IgD-negative memory B cell (primary cell): ENCODE measurements around the gene EPB41L5. TPM values are rescaled to one million over a fixed set of nuclear protein-coding genes. Genes with fewer than 3 reads are reported as not detected.
"Not testable (repeated sequence)": the region's sequence is repeated elsewhere in the genome, so short reads cannot be mapped to it uniquely, and the experiment has no call there.

Source experiments
- H3K27ac Mint-ChIP-seq, 3 donors: one replicate each; pipeline ENCODE4 v1.8.0; 2020 to 2022; ENCODE audit warnings: mild to moderate bottlenecking in 3 of 3, mixed read lengths in 3 of 3, moderate library complexity in 1 of 3
- H3K27me3 Mint-ChIP-seq: one replicate; pipeline ENCODE4 v1.8.0; 2021; ENCODE audit warnings: mixed read lengths
- H3K36me3 Mint-ChIP-seq: one replicate; pipeline ENCODE4 v1.8.0; 2020; ENCODE audit warnings: mild to moderate bottlenecking, mixed read lengths
- H3K4me1 Mint-ChIP-seq, 3 donors: one replicate each; pipeline ENCODE4 v1.8.0; 2020 to 2022; ENCODE audit warnings: mixed read lengths in 3 of 3, mild to moderate bottlenecking in 1 of 3
- H3K4me3 Mint-ChIP-seq, 4 donors: one replicate each; pipeline ENCODE4 v1.8.0; 2020 to 2022; ENCODE audit warnings: mild to moderate bottlenecking in 4 of 4, mixed read lengths in 4 of 4, moderate library complexity in 3 of 4
- H3K9me3 Mint-ChIP-seq, 3 donors: one replicate each; pipeline ENCODE4 v1.8.0; 2020 to 2021; ENCODE audit warnings: mixed read lengths in 3 of 3, mild to moderate bottlenecking in 1 of 3
- polyA plus RNA-seq: library from polyadenylated mRNA; unstranded; fragments of 300-500 nt; fragmentation: Illumina TruSeq; gene quantifications from one replicate; pipeline ENCODE4 v1.2.3, GENCODE V29; 2021

EPB41L5 gene
- polyA plus RNA-seq, 1 donor from 2014 or later: 3.9 TPM

DNA sequence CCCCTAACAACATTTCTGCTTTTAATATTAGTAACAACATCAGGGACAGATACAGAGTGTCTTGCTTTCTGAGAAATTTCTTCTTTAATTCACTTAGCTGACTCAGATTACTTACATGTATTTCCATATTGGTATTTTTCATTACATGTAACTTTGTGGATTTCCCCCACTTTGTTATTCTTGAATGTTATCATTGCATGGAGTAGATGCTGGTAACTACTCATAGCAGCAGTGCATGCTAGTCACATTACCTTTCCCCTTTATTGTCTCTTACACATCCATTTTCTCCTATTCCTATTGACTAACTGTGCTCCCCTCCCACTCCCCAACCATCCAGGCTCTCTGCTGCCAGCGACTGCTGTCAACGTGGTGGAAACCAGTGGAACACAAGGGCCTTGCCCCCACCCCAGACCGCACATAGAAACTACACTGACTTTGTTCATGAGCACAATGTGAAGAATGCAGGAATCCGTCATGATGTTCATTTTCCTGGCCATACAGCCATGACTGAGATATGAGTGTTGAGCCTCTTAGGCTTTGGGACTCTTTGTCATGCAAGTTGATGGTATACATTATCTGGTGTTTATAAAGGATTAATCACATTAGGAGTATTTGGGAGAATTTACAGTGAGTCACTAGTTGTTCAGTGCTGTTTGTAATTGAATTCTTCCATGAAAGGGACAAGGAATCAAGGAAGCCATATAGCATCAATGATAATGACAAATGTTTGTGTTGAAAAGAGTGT is 91.0 kb downstream of the EPB41L5 start:
- H3K36me3 Mint-ChIP-seq: peaks cover 10% of the 10 kb centered on the region
- no peaks in the 10 kb centered on the region for H3K27me3 Mint-ChIP-seq
- H3K4me1 Mint-ChIP-seq: peaks cover 1 to 4% (median 3%) of the 10 kb centered on the region in 3 donors
- H3K27ac Mint-ChIP-seq: no peak overlapping the region
- no peaks in the 10 kb centered on the region for H3K9me3 Mint-ChIP-seq
- no peak overlapping the region for H3K4me3 Mint-ChIP-seq

DNA sequence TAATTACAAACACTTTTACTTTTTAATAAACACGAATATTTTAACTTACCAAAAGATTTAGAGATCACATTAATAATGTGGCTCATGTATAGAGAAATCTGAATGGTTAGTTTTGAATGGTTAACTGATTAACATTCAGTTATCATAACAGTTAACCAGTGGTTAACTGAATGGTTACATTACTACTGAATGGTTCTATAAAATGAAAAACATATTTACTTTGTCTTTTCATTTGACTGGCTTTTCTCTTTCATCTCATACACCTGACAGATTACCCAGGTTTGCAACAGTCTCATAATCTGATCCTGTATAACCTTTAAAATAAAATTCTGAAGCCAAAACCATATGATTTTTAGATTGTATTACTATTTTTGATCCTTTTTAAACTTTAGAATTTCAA is 91.9 kb downstream of the EPB41L5 start:
- Mint-ChIP-seq H3K36me3 (peaks cover 10% of the 10 kb centered on the region), H3K4me1 (peaks cover 10 to 13% (median 10%) of the 10 kb centered on the region in 3 donors), H3K4me3 (no peak overlapping the region), H3K27me3 (no peaks in the 10 kb centered on the region), H3K27ac (no peak overlapping the region), H3K9me3 (peaks cover 0 to 3% (median 0%) of the 10 kb centered on the region in 3 donors)

DNA sequence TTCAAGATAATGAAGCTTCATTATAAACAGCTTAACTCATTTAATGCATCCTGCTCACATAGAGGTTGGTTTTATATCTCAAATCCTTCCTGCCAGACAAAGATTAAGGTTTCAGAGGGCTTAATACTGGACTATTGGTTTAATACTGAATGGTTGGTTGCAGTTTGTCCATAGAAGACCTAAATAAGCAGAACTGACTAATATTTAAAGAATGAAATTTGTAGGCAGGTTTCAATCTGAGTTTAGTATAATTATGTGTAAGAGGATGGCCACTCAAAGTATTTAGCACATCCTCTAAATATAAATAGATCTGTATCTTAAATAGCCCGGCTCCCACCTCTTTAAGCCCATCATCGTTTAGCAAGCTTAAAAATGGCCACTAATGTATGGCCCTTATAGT is 92.5 kb downstream of the EPB41L5 start:
- H3K4me3 Mint-ChIP-seq: no peak overlapping the region
- H3K4me1 Mint-ChIP-seq: peaks cover 15 to 17% (median 16%) of the 10 kb centered on the region in 3 donors
- no peaks in the 10 kb centered on the region for H3K27me3 Mint-ChIP-seq
- peaks cover 10% of the 10 kb centered on the region for H3K36me3 Mint-ChIP-seq
- H3K27ac Mint-ChIP-seq: no peak overlapping the region
- H3K9me3 Mint-ChIP-seq: peaks cover 0 to 3% (median 0%) of the 10 kb centered on the region in 3 donors

DNA sequence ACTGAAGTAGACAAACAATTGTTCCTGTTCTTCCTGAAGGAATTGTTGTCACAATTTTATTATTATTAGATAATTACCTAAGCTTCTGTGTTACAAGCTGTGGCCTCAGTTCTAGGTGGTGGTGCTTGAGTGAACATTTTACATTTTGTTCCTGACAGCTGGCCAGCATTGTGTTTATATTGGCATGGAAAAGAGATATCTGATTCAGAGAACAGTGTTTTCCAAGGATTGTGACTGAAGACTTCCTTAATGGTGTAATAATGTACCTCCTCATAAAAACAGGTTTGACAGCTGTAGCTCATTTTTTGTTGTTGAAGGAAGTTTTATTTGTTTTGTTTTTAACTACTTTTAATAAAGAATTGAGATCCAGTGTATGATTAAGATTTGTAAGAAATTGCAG is 95.2 kb downstream of the EPB41L5 start:
- no peaks in the 10 kb centered on the region for H3K27me3 Mint-ChIP-seq
- H3K4me3 Mint-ChIP-seq: no peak overlapping the region
- H3K27ac Mint-ChIP-seq: no peak overlapping the region
- H3K4me1 Mint-ChIP-seq: peaks cover 15 to 17% (median 16%) of the 10 kb centered on the region in 3 donors
- H3K36me3 Mint-ChIP-seq: peaks cover 10% of the 10 kb centered on the region
- peaks cover 0 to 3% (median 0%) of the 10 kb centered on the region in 3 donors for H3K9me3 Mint-ChIP-seq

DNA sequence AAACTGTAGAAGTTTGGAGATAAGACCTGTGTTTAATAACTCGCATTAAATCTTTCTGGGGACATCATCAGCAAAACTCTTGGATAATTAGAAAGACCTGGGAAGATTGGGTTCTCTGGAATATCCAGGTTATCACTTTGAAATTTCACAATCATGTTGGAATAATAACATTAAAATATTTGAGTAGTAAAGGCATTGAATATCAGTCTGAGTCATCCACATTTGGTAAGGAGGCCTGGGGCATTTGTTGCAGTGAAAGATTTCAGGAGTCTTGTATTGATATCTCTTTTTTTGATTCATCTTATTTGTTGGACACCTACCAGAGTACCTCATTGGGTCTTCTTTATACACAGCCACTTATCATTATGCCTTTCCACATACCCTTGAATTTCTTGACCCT is 95.9 kb downstream of the EPB41L5 start:
- Mint-ChIP-seq H3K27me3 (no peaks in the 10 kb centered on the region), H3K4me3 (peak overlapping the region in 2 of 4 donors; percentile 83 to 86), H3K36me3 (peaks cover 10% of the 10 kb centered on the region), H3K4me1 (peaks cover 15 to 17% (median 16%) of the 10 kb centered on the region in 3 donors), H3K27ac (no peak overlapping the region), H3K9me3 (peaks cover 0 to 3% (median 0%) of the 10 kb centered on the region in 3 donors)

DNA sequence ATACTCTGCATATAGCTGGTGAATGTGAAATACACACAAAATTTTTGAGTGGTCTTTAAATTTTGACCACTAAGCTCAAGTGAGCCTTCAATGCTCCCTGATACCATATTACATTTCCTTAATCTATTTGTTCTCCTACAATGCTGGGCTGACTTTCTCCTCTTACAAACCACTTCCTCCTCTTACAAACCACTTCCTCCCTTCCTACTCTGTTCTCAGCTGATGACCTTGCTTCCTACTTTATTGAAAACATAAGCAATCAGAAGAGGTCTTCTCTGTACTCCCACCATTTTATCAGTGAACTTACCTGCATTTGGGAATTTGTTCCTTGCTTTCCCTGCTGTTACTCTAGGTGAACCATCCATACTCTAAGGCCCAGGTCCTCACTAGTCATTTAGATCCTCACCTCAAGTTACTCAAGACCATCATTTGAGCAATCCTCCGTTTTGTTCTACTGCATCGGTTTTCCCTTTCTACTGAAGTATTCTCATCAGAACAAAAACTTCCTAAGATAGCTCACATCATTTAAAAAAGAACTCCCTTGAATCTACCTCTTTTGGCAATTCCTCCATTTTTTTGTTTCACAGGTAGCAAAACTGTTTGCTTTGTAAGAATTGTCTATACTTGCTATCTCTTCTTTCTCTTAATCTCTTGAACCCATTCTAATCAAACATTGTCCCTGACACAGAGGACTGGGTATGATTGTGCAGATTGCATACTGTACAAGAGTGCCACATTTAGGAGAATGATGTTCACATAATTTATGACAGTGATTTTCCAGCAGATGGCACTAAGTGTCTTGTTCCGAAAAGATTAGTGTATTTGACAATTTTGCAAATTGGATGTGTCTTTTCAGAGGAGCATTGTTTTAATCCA is 96.5 kb downstream of the EPB41L5 start:
- Mint-ChIP-seq H3K4me1 (peaks cover 15 to 17% (median 16%) of the 10 kb centered on the region in 3 donors), H3K27me3 (no peaks in the 10 kb centered on the region), H3K4me3 (peak overlapping the region in 3 of 4 donors; percentile 18 to 86 (median 83)), H3K9me3 (peaks cover 0 to 3% (median 0%) of the 10 kb centered on the region in 3 donors), H3K36me3 (peaks cover 4% of the 10 kb centered on the region), H3K27ac (peak overlapping the region in 1 of 3 donors; percentile 42)

DNA sequence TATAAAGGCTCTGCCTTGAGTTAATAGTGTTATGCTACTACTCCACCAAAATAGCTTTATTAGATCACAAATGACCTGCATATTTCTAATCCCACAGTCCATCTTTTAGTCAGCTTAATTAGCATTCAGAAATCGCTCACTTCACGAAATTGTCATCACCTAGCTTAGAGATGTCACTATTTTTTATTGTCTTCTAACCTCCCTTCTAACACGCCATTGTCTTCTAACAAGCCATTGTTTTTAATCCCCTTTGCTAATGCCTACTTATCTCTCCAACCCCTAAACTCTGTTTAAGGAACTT is 97.1 kb downstream of the EPB41L5 start:
- no peak overlapping the region for H3K27ac Mint-ChIP-seq
- H3K27me3 Mint-ChIP-seq: no peaks in the 10 kb centered on the region

DNA sequence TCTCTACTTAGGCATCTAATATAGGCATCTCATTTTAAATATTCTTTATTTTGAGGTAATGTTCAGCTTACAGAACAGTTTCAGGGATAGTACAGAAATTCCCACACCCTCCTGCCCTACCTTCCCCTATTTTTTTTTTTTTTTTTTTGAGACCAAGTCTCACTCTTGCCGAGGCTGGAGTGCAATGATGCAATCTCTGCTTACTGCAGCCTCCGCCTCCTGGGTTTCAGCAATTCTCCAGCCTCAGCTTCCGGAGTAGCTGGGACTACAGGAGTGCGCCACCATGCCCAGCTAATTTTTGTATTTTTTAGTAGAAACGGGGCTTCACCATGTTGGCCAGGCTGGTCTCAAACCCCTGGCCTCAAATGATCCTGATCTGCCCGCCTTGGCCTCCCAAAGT is 97.6 kb downstream of the EPB41L5 start:
- H3K27ac Mint-ChIP-seq: no peak overlapping the region
- peaks cover 0 to 3% (median 0%) of the 10 kb centered on the region in 3 donors for H3K9me3 Mint-ChIP-seq
- H3K4me1 Mint-ChIP-seq: peaks cover 15 to 17% (median 16%) of the 10 kb centered on the region in 3 donors
- H3K36me3 Mint-ChIP-seq: peaks cover 4% of the 10 kb centered on the region
- no peak overlapping the region for H3K4me3 Mint-ChIP-seq
- H3K27me3 Mint-ChIP-seq: no peaks in the 10 kb centered on the region

More for the DNA sequence above, 97.1 kb downstream of the EPB41L5 start:
- peaks cover 0 to 3% (median 0%) of the 10 kb centered on the region in 3 donors for H3K9me3 Mint-ChIP-seq
- peaks cover 15 to 17% (median 16%) of the 10 kb centered on the region in 3 donors for H3K4me1 Mint-ChIP-seq
- H3K36me3 Mint-ChIP-seq: peaks cover 4% of the 10 kb centered on the region
- H3K4me3 Mint-ChIP-seq: no peak overlapping the region

DNA sequence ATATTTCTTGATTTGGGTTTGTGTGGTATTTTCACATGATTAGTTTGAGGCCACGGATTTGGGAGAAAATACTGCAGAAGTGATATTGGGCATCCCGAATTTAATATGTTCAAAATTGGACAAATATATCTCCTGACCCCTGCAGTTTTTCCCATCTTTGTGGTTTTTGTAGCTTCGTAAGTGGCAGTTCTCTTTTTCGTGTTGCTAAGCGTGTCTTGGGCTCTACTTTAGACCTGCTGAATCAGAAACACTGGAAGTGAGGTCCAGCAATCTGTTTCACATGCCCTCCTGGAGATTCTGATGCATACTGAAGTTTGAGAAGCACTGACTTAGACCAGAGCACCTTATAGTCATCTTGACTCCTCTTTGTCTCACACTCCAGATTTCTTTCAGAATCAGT is 98.3 kb downstream of the EPB41L5 start:
- Mint-ChIP-seq H3K9me3 (peaks cover 0 to 3% (median 0%) of the 10 kb centered on the region in 3 donors), H3K4me1 (peaks cover 15 to 17% (median 16%) of the 10 kb centered on the region in 3 donors), H3K4me3 (no peak overlapping the region), H3K36me3 (peaks cover 4% of the 10 kb centered on the region), H3K27ac (no peak overlapping the region), H3K27me3 (no peaks in the 10 kb centered on the region)

DNA sequence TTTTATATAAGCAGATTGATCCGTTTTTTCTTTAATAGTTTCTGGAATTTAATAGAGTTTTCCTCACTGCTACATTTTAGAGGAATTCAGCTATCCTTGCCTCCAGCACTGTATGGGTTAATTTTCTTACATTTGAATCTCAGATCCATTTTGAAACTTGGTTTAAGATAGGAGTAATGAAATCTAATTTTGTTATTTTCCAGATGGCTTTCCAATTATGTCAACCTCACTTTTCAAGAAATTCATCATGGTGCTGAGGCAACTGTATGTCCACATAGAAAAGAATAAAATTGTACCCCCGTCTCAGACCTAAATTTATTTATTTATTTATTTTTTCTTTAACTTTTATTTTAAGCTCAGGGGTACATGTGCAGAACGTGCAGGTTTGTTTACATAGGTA is 105.1 kb downstream of the EPB41L5 start:
- H3K27ac Mint-ChIP-seq: no peak overlapping the region
- H3K36me3 Mint-ChIP-seq: peaks cover 11% of the 10 kb centered on the region
- H3K27me3 Mint-ChIP-seq: no peaks in the 10 kb centered on the region
- H3K9me3 Mint-ChIP-seq: peaks cover 0 to 5% (median 5%) of the 10 kb centered on the region in 3 donors
- peak overlapping the region in 1 of 4 donors; percentile 23 for H3K4me3 Mint-ChIP-seq
- no peaks in the 10 kb centered on the region for H3K4me1 Mint-ChIP-seq

DNA sequence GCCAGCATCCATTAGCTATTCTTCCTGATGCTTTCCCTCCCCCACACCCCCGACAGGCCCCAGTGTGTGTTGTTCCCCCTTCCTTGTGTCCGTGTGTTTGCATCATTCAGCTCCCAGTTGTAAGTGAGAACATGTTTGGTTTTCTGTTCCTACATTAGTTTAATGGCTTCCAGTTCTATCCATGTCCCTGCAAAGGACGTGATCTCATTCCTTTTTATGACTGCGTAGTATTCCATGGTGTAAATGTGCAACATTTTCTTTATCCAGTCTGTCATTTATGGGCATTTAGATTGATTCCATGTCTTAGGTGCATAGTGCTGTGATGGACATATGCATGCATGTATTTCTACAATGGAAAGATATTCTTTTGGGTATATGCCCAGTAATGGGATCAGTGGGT is 105.6 kb downstream of the EPB41L5 start:
- H3K4me3 Mint-ChIP-seq: no peak overlapping the region
- H3K27ac Mint-ChIP-seq: no peak overlapping the region
- H3K36me3 Mint-ChIP-seq: peaks cover 11% of the 10 kb centered on the region
- no peaks in the 10 kb centered on the region for H3K4me1 Mint-ChIP-seq
- H3K27me3 Mint-ChIP-seq: no peaks in the 10 kb centered on the region
- H3K9me3 Mint-ChIP-seq: peaks cover 0 to 7% (median 5%) of the 10 kb centered on the region in 3 donors

DNA sequence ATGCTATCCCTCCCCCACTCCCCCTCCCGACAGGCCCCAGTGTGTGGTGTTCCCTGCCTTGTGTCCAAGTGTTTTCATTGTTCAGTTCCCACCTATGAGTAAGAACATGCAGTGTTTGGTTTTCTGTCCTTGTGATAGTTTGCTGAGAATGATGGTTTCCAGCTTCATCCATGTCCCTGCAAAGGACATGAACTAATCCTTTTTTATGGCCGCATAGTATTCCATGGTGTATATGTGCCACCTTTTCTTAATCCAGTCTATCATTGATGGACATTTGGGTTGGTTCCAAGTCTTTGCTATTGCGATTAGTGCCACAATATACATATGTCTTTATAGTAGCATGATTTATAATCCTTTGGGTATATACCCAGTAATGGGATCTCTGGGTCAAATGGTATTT is 108.5 kb downstream of the EPB41L5 start:
- H3K4me1 Mint-ChIP-seq, H3K4me3 Mint-ChIP-seq, H3K27me3 Mint-ChIP-seq, H3K9me3 Mint-ChIP-seq, H3K27ac Mint-ChIP-seq: not testable (repeated sequence)
- peaks cover 11% of the 10 kb centered on the region for H3K36me3 Mint-ChIP-seq

DNA sequence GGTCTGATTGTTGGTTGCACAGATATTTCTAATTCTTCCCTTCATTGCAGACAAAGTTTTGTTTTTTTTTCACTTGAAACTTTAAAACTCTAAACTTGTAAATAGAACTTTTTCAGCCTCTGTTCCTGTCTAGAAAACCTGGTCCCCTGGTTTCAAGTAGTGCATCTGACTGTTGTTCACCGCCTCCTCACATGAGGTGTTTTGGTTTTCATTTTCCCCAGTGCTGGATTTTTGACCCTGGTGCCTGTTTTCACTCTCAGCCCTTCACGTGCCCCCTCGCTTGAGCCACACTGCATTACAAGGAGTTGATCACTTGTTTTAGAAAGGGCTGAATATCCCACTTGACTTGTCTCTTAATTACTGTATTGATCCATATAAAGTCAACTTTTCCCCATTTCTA is 110.2 kb downstream of the EPB41L5 start:
- no peaks in the 10 kb centered on the region for H3K27me3 Mint-ChIP-seq
- no peak overlapping the region for H3K4me3 Mint-ChIP-seq
- no peaks in the 10 kb centered on the region for H3K4me1 Mint-ChIP-seq
- H3K36me3 Mint-ChIP-seq: peaks cover 13% of the 10 kb centered on the region
- peaks cover 0 to 7% (median 5%) of the 10 kb centered on the region in 3 donors for H3K9me3 Mint-ChIP-seq
- no peak overlapping the region for H3K27ac Mint-ChIP-seq

DNA sequence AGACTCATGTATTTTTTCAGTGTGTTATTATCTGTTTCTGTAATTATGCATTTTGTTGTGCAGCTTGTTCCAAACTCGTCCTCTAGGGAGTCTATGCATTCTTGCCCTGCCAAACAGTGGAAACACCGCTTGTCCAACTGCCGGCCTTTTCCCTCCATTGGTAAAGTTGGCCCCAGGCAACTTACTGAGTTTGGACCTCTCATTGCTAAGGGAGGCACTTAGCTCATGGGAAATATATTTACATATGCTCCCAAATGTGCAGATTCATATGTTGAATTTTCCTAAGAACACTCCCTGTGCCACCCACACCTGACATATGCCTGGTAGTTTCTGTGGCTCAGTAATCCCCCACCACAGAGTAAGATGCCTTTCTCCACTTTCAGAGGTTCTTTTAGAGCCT is 112.3 kb downstream of the EPB41L5 start:
- Mint-ChIP-seq H3K4me1 (no peaks in the 10 kb centered on the region), H3K36me3 (peaks cover 8% of the 10 kb centered on the region), H3K9me3 (peaks cover 0 to 1% (median 0%) of the 10 kb centered on the region in 3 donors), H3K27me3 (no peaks in the 10 kb centered on the region), H3K4me3 (no peak overlapping the region), H3K27ac (no peak overlapping the region)

DNA sequence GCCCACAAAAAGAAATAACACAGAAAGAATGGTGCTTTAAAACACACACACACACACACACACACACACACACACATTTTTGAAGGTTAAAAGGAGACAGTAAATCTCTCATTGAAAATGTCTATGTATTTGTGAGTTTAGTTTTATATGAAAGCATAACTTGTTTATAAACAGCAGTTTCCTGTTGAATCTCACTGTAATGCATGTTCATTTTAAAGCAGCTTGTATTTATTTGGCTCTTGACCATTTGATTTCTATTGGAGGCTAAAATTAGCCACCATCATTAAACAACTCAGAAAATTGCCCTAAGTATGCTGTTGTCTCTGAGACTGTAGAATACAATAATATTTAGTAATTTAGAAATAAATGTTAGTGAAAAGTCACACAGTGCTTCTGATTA is 115.3 kb downstream of the EPB41L5 start:
- Mint-ChIP-seq H3K4me1 (no peaks in the 10 kb centered on the region), H3K9me3 (peaks cover 0 to under 1% (median 0%) of the 10 kb centered on the region in 3 donors), H3K4me3 (no peak overlapping the region), H3K36me3 (peaks cover 6% of the 10 kb centered on the region), H3K27me3 (no peaks in the 10 kb centered on the region), H3K27ac (no peak overlapping the region)
